GM19468 (cell line): ENCODE results near the gene UAP1L1.
"Not testable (repeated sequence)": the region's sequence is repeated elsewhere in the genome, so short reads cannot be mapped to it uniquely, and the experiment has no call there.

Experiments
- ATAC-seq: cut with Tn5 transposase; IDR thresholded peaks from one replicate; pipeline ENCODE4 v1.9.1; 2021; ENCODE audit warnings: mild to moderate bottlenecking, moderate library complexity, moderate number of reproducible peaks; ENCODE audit not compliant: unreplicated experiment; ENCODE audit errors: extremely low read depth

UAP1L1 gene

DNA sequence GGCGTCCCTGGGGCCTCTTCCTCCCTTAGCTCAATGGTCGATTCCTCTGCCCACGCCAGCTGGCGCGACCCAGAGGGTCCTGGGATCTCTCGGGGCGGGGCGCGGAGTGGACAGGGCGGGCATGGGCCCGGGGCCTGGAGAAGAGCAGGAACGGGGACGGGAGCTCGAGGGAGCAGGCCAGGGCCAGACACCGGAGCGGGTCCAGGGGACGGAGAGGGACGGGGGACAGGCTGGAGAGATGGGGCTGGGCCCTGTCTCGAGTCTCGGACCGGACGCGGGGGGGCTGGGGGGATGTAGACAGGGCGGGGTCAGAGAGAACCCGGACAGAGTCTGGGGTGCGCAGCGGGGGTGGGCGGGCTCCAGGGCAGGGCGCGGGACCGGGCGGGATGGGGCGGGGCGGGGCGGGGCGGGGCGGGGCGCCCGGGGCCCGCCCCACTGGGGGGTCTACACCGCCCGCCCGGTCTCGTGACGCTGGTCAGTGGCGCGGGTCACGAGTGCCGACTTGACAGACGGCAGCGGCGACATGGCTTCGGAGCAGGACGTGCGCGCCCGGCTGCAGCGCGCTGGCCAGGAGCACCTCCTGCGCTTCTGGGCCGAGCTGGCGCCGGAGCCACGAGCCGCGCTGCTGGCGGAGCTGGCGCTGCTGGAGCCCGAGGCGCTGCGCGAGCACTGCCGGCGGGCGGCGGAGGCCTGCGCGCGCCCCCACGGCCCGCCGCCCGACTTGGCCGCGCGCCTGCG lies at the start of gene UAP1L1:
Gene UAP1L1, plus strand, starts transcription at position 508 of the 738 bp plus-strand sequence. Its CDS starts 16 bp downstream, at position 524.
- ATAC-seq: no peak

GRCh38 chr9:137028263-137029057 lies 48.9 kb upstream of the UAP1L1 start:
- no peak for ATAC-seq

GRCh38 chr9:137029058-137029936 lies 48.0 kb upstream of the UAP1L1 start:
- no peak for ATAC-seq

GRCh38 chr9:137030006-137030405 lies 47.3 kb upstream of the UAP1L1 start:
- no peak for ATAC-seq

DNA sequence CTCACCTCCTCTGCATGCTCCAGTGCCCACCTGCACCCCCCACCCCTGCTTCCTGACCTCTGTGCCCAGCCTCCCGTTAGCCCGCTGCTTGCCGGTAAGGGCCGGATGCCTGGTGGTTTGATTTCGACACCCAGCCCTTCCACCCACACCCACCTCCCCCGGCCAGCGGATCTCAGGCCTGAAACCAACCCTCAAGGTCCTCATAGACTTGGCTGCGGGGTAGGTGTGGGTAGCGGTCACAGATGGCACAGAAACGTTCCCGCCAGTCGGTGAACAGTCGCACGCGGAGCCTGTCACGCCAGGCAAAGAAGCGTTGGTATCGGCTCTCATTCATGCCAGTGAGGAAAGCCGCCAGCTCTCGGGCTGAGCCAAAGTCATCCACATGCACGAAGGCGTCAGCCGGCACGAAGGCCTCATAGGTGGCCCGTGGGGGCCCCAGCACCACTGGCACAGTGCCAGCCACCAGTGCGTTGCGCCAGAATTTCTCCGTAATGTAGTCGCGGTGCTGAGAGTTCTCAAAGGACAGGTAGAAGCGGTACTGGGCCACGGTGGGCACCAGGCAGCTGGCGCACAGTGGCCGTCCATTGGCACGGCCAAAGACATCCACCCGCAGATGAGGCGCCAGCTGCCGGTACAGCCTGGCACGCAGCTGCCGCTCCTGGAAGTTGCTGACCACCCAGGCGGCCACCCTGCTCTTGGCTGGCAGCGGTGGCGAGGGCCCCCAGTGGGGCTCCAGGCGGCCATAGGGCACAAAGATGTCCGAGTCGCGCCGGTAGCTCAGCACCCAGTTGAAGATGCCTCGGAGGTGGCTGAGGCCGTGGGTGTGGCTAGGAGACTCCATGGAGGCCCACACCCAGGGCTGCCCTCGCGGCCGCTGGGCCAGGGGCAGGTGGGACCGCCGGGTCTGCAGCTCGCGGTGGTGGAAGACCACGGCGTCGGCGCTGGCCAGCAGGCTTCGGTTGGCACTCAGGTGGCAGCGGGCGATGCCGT lies 46.5 kb upstream of the UAP1L1 start:
- ATAC-seq: no peak

GRCh38 chr9:137031904-137032640 lies 45.2 kb upstream of the UAP1L1 start, which contains the start of gene FUT7:
FUT7 (minus strand) TSS chr9:137032088; CDS start chr9:137031991, 97 bp downstream.
- no peak for ATAC-seq

GRCh38 chr9:137032858-137033257 lies 44.5 kb upstream of the UAP1L1 start:
- ATAC-seq: no peak

DNA sequence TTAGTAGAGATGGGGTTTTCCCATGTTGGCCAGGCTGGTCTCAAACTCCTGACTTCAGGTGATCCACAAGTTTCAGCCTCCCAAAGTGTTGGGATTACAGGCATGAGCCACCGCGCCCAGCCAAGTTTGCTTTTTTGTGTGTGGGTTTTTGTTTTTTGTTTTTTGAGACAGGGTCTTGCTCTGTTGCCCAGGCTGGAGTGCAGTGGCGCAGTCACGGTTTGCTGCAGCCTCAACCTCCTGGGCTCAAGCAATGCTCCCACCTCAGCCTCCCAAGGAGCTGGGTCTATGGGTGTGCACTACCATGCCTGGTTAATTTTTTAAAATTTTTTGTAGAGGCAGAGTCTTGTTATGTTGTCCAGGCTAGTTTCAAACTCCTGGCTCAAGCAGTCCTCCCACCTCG lies 43.8 kb upstream of the UAP1L1 start:
- not testable (repeated sequence) for ATAC-seq

DNA sequence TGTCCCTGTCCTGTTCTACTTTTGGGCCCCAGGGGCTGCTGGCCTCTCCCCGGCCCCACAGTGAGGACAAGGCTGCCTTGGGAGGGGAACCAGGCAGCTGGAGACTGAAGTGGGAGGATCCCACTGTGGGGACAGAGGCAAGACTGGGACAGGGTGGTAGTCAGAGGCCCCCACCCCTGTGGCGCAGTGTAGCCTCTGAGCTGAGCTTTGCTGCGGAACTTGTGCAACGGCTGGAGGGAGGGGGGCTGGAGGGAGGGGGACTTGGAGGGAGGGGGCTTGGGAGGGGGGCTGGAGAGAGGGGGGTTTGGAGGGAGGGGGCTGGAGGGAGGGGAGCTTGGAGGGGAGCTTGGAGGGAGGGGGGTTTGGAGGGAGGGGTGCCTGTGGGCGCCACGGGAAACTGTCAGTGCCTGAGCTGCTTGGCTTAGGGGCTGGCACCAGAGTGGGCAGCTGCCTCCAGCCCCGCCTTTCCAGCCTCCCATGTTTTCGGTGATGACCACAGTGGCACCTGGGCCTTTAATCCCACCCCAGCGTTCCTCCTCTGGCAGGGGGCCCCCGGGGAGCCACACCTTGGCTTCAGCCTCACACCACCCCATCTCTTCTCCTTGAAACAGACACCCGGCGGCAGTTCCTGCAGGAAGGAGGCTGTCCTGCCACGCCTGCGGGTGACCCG lies 43.1 kb upstream of the UAP1L1 start:
- no peak for ATAC-seq

- peak; percentile 22 for ATAC-seq
Observed at GRCh38 chr9:137034709-137035506, 42.4 kb upstream of the UAP1L1 start.

DNA sequence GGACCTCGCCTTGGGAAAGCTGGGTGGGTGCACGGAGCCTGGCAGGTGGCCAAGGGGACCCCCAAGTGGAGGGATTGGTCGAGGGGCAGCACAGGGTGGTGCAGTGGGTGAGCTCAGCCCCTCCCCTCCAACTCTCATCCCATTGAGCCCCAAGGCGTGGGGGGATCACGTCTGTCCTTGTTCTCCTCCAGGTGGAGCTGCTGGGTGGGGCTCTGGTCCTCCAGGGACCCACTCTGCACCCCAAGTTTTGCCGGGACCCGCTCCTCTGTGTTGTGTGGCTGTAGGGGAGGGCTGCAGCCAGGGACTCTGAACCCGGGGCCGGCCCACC lies 41.8 kb upstream of the UAP1L1 start:
- ATAC-seq: no peak

DNA sequence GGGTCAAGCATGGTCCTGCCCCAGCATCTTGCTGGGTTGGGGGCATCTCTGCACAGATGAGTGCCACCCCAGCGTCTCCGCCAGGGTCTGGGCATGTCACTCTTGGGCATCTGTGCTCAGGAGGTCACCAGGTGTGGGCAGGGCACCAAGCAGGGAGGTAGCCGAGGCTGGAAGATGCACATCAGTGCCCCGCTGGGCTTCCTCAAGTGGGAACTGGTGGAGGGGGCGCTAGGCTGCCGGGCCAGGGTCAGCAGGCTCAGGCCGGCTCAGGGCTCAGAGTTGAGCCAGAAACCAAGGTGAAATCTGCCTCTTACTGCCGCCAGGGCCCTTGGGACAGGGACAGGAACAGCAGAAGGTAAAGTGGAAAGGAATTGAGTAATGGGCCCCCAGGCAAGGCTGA lies 41.4 kb upstream of the UAP1L1 start:
- no peak for ATAC-seq

GRCh38 chr9:137037035-137037434 lies 40.3 kb upstream of the UAP1L1 start:
- no peak for ATAC-seq

DNA sequence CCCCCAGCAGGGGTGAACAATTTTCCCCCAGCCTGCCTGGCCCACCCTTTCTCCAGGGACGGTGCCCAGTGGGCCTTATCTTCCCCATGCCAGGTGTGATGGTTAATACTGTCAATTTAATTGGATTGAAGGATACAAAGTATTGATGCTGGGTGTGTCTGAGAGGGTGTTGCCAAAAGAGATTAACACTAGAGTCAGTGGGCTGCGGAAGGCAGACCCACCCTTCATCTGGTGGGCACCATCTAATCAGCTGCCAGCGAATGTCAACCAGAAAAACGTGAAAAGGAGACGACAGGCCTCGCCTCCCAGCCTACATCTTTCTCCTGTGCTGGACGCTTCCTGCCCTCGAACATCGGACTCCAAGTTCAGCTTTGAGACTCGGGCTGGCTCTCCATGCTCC lies 39.8 kb upstream of the UAP1L1 start:
- no peak for ATAC-seq

- ATAC-seq: no peak
Observed at GRCh38 chr9:137038916-137039315, 38.4 kb upstream of the UAP1L1 start.

DNA sequence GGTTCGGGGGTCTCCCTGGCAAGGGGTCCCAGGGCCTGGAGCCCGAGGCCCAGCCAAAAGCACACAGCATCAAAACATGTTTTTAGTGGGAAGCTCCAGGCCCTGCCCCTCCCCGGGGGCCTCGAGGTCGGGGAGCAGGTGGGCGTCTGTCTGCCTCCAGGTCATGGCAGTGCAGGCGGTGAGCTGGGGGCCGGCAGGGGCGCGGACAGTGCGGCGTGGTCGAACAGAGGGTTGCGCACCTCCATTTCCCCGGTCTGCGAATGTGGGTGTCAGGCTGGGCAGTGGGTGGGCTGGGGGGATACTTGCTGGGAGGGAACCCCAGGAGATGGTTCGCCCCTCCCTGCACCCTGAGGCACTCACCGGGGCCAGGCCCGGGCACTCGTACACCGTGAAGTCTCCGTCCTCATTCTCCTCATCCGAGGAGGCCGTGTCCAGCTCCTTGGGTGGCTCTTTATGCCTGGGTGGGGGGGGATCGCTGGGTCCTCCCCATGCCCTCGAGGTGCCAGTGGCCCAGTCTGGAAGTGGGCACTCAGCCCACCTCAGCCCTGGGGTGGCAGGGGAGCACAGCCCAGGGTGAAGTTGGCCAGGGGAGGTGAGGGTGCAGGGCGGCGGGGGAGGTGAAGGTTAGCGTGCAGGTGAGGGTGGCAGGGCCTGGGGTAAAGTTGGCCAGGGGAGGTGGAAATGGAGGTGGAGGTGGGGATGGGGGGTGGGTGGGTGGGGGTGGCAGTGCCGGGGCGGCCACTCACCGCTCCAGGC lies 37.5 kb upstream of the UAP1L1 start:
- ATAC-seq: no peak

DNA sequence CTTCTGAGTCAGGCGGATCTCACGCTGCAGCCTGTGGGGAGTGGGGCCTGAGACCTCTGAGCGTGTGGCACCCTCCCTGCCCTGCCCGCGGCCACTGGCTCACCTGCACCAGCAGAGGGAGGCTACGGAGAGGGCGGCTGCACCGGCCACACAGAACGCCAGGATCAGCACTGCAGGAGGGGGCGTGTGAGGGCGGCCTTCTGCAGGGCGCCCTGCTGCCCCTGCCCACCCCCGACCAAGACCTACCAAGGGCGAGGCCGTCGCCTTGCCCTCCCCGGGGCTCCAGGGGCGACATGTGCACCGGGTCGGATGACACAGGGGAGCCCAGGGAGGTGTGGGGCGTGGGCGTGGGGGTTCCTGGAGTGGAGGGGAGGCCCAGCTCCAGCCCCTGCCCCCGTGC lies 36.7 kb upstream of the UAP1L1 start:
- ATAC-seq: no peak
